Measurements from ENCODE around the gene PHLDB2.
A peak's percentile ranks its signal among the peaks of the same experiment; 100 is the strongest.

PHLDB2 gene

GRCh38 chr3:111956995-111957734 is 98.1 kb downstream of the PHLDB2 start:
- Histone ChIP-seq H3K27ac (ENCODE audit: low read depth, low read length) (peak overlapping the region; percentile 22; the same call in 1 of the 2 replicates), H3K9me3 (ENCODE audit: control insufficient read depth, insufficient read depth, low read depth, low read length) (no peaks in the 10 kb centered on the region), H3K4me1 (ENCODE audit: control insufficient read depth, insufficient read depth, low read length) (peaks cover 52% of the 10 kb centered on the region), H3K27me3 (ENCODE audit: control insufficient read depth, insufficient read depth, low read length) (no peaks in the 10 kb centered on the region; the same call in 1 of the 2 replicates), H3K9ac (ENCODE audit: low read length) (peak overlapping the region; percentile 10), H3K4me3 (ENCODE audit: low read depth, low read length) (no peak overlapping the region), H3K36me3 (ENCODE audit: control insufficient read depth, insufficient read depth, low read length) (no peaks in the 10 kb centered on the region; the same call in 1 of the 2 replicates)

GRCh38 chr3:111961461-111962164 is 102.5 kb downstream of the PHLDB2 start:
- H3K27ac ChIP-seq (ENCODE audit: low read depth, low read length) = no peak overlapping the region
- H3K4me1 ChIP-seq (ENCODE audit: control insufficient read depth, insufficient read depth, low read length) = peaks cover 32% of the 10 kb centered on the region
- no peaks in the 10 kb centered on the region for H3K9me3 ChIP-seq (ENCODE audit: control insufficient read depth, insufficient read depth, low read depth, low read length)
- H3K27me3 ChIP-seq (ENCODE audit: control insufficient read depth, insufficient read depth, low read length) = no peaks in the 10 kb centered on the region
- no peaks in the 10 kb centered on the region; the same call in 1 of the 2 replicates for H3K36me3 ChIP-seq (ENCODE audit: control insufficient read depth, insufficient read depth, low read length)
- no peak overlapping the region for H3K9ac ChIP-seq (ENCODE audit: low read length)
- H3K4me3 ChIP-seq (ENCODE audit: low read depth, low read length) = no peak overlapping the region

GRCh38 chr3:111963424-111963823 is 104.4 kb downstream of the PHLDB2 start:
- Histone ChIP-seq H3K9ac (ENCODE audit: low read length) (no peak overlapping the region), H3K27me3 (ENCODE audit: control insufficient read depth, insufficient read depth, low read length) (no peaks in the 10 kb centered on the region), H3K27ac (ENCODE audit: low read depth, low read length) (no peak overlapping the region), H3K36me3 (ENCODE audit: control insufficient read depth, insufficient read depth, low read length) (peaks cover 5% of the 10 kb centered on the region; the same call in 1 of the 2 replicates), H3K4me3 (ENCODE audit: low read depth, low read length) (no peak overlapping the region), H3K4me1 (ENCODE audit: control insufficient read depth, insufficient read depth, low read length) (peaks cover 14% of the 10 kb centered on the region), H3K9me3 (ENCODE audit: control insufficient read depth, insufficient read depth, low read depth, low read length) (no peaks in the 10 kb centered on the region)

- H3K27ac ChIP-seq (ENCODE audit: low read depth, low read length) = no peak overlapping the region
- H3K4me1 ChIP-seq (ENCODE audit: control insufficient read depth, insufficient read depth, low read length) = peaks cover 7% of the 10 kb centered on the region; the same call in 1 of the 2 replicates
- H3K27me3 ChIP-seq (ENCODE audit: control insufficient read depth, insufficient read depth, low read length) = no peaks in the 10 kb centered on the region
These were observed 106.4 kb downstream of the PHLDB2 start for GRCh38 chr3:111965484-111965883.

GRCh38 chr3:111967068-111967467 is 108.0 kb downstream of the PHLDB2 start:
- Histone ChIP-seq H3K27me3 (ENCODE audit: control insufficient read depth, insufficient read depth, low read length) (no peaks in the 10 kb centered on the region), H3K9me3 (ENCODE audit: control insufficient read depth, insufficient read depth, low read depth, low read length) (no peaks in the 10 kb centered on the region), H3K9ac (ENCODE audit: low read length) (no peak overlapping the region), H3K4me1 (ENCODE audit: control insufficient read depth, insufficient read depth, low read length) (no peaks in the 10 kb centered on the region), H3K4me3 (ENCODE audit: low read depth, low read length) (no peak overlapping the region), H3K27ac (ENCODE audit: low read depth, low read length) (no peak overlapping the region), H3K36me3 (ENCODE audit: control insufficient read depth, insufficient read depth, low read length) (peaks cover 18% of the 10 kb centered on the region)

More at GRCh38 chr3:111965484-111965883, 106.4 kb downstream of the PHLDB2 start:
- Histone ChIP-seq H3K9me3 (ENCODE audit: control insufficient read depth, insufficient read depth, low read depth, low read length) (no peaks in the 10 kb centered on the region), H3K4me3 (ENCODE audit: low read depth, low read length) (no peak overlapping the region), H3K9ac (ENCODE audit: low read length) (no peak overlapping the region), H3K36me3 (ENCODE audit: control insufficient read depth, insufficient read depth, low read length) (peaks cover 18% of the 10 kb centered on the region)

GRCh38 chr3:111967651-111968274 is 108.7 kb downstream of the PHLDB2 start:
- Histone ChIP-seq H3K27ac (ENCODE audit: low read depth, low read length) (no peak overlapping the region), H3K36me3 (ENCODE audit: control insufficient read depth, insufficient read depth, low read length) (peaks cover 18% of the 10 kb centered on the region), H3K27me3 (ENCODE audit: control insufficient read depth, insufficient read depth, low read length) (no peaks in the 10 kb centered on the region), H3K4me1 (ENCODE audit: control insufficient read depth, insufficient read depth, low read length) (no peaks in the 10 kb centered on the region), H3K9ac (ENCODE audit: low read length) (no peak overlapping the region), H3K9me3 (ENCODE audit: control insufficient read depth, insufficient read depth, low read depth, low read length) (no peaks in the 10 kb centered on the region), H3K4me3 (ENCODE audit: low read depth, low read length) (no peak overlapping the region)

- H3K4me1 ChIP-seq (ENCODE audit: control insufficient read depth, insufficient read depth, low read length) = no peaks in the 10 kb centered on the region
- no peak overlapping the region for H3K27ac ChIP-seq (ENCODE audit: low read depth, low read length)
- no peaks in the 10 kb centered on the region for H3K27me3 ChIP-seq (ENCODE audit: control insufficient read depth, insufficient read depth, low read length)
- H3K9ac ChIP-seq (ENCODE audit: low read length) = no peak overlapping the region
- H3K9me3 ChIP-seq (ENCODE audit: control insufficient read depth, insufficient read depth, low read depth, low read length) = no peaks in the 10 kb centered on the region
- H3K36me3 ChIP-seq (ENCODE audit: control insufficient read depth, insufficient read depth, low read length) = peaks cover 18% of the 10 kb centered on the region
- no peak overlapping the region for H3K4me3 ChIP-seq (ENCODE audit: low read depth, low read length)
These were observed 109.4 kb downstream of the PHLDB2 start for GRCh38 chr3:111968319-111969054.

- no peak overlapping the region for H3K9ac ChIP-seq (ENCODE audit: low read length)
- H3K4me1 ChIP-seq (ENCODE audit: control insufficient read depth, insufficient read depth, low read length) = no peaks in the 10 kb centered on the region
- H3K4me3 ChIP-seq (ENCODE audit: low read depth, low read length) = no peak overlapping the region
- peaks cover 23% of the 10 kb centered on the region for H3K36me3 ChIP-seq (ENCODE audit: control insufficient read depth, insufficient read depth, low read length)
- no peak overlapping the region for H3K27ac ChIP-seq (ENCODE audit: low read depth, low read length)
- no peaks in the 10 kb centered on the region for H3K9me3 ChIP-seq (ENCODE audit: control insufficient read depth, insufficient read depth, low read depth, low read length)
- H3K27me3 ChIP-seq (ENCODE audit: control insufficient read depth, insufficient read depth, low read length) = no peaks in the 10 kb centered on the region
These were observed 111.3 kb downstream of the PHLDB2 start for GRCh38 chr3:111970376-111970775.

GRCh38 chr3:111971533-111972130 is 112.6 kb downstream of the PHLDB2 start:
- Histone ChIP-seq H3K4me1 (ENCODE audit: control insufficient read depth, insufficient read depth, low read length) (no peaks in the 10 kb centered on the region), H3K27me3 (ENCODE audit: control insufficient read depth, insufficient read depth, low read length) (no peaks in the 10 kb centered on the region), H3K9me3 (ENCODE audit: control insufficient read depth, insufficient read depth, low read depth, low read length) (no peaks in the 10 kb centered on the region), H3K9ac (ENCODE audit: low read length) (no peak overlapping the region), H3K27ac (ENCODE audit: low read depth, low read length) (no peak overlapping the region), H3K4me3 (ENCODE audit: low read depth, low read length) (no peak overlapping the region), H3K36me3 (ENCODE audit: control insufficient read depth, insufficient read depth, low read length) (peaks cover 23% of the 10 kb centered on the region)

- Histone ChIP-seq H3K4me1 (ENCODE audit: control insufficient read depth, insufficient read depth, low read length) (no peaks in the 10 kb centered on the region), H3K9me3 (ENCODE audit: control insufficient read depth, insufficient read depth, low read depth, low read length) (no peaks in the 10 kb centered on the region), H3K9ac (ENCODE audit: low read length) (no peak overlapping the region), H3K36me3 (ENCODE audit: control insufficient read depth, insufficient read depth, low read length) (peaks cover 23% of the 10 kb centered on the region), H3K27ac (ENCODE audit: low read depth, low read length) (no peak overlapping the region), H3K4me3 (ENCODE audit: low read depth, low read length) (no peak overlapping the region), H3K27me3 (ENCODE audit: control insufficient read depth, insufficient read depth, low read length) (no peaks in the 10 kb centered on the region)
These were observed 113.8 kb downstream of the PHLDB2 start for GRCh38 chr3:111972891-111973290.

All from HUES6 (cell line).